H1 (cell line): ENCODE results near the gene CLP1. TPM values are rescaled to one million over a fixed set of nuclear protein-coding genes. Genes with fewer than 3 reads are reported as not detected.

Experiments
- CTCF ChIA-PET: fragments of 300-600 bp; sonication (Branson Sonifier 250); formaldehyde crosslinking; loops from one replicate; lab custom pipeline; 2021; ENCODE audit not compliant: partially characterized antibody; lab: Charles Lee
- POLR2A ChIA-PET: fragments of 300-600 bp; sonication (Branson Sonifier 250); formaldehyde crosslinking; loops from one replicate; lab custom pipeline; 2021; ENCODE audit warnings: inconsistent platforms; ENCODE audit not compliant: partially characterized antibody; lab: Charles Lee
- DNase-seq, 2 experiments: peaks; one replicate each; pipeline versions ENCODE4 v3.0.0 to v3.0.0-alpha.2; 2010 to 2022; ENCODE audit warnings: low spot score in 2 of 2, low read depth in 1 of 2, mixed read lengths in 1 of 2
- FAIRE-seq: peaks from 2 replicates; lab custom pipeline; 2011; peaks lifted over from hg19 to GRCh38; lab: Jason Lieb, UNC
- H2AFZ ChIP-seq: 2 replicates; pipeline ENCODE4 v1.8.1; 2012; ENCODE audit warnings: low read length, inconsistent platforms
- H2AK5ac ChIP-seq: 2 replicates; pipeline ENCODE4 v1.6.1; 2013; ENCODE audit warnings: low read depth, low read length
- H2BK120ac ChIP-seq: replicated peaks from 2 replicates; pipeline ENCODE3; 2013; ENCODE audit warnings: low read depth, low read length, inconsistent platforms
- H2BK12ac ChIP-seq: 2 replicates; pipeline ENCODE4 v1.6.1; 2013; ENCODE audit warnings: low read depth, low read length
- H2BK15ac ChIP-seq: 2 replicates; pipeline ENCODE4 v1.6.1; 2013; ENCODE audit warnings: low read length
- H2BK20ac ChIP-seq: 2 replicates; pipeline ENCODE4 v1.6.1; 2013; ENCODE audit warnings: low read length
- H2BK5ac ChIP-seq: 2 replicates; pipeline ENCODE4 v1.6.1; 2013; ENCODE audit warnings: low read depth, low read length
- H3K14ac ChIP-seq: 2 replicates; pipeline ENCODE4 v1.6.1; 2013; ENCODE audit warnings: inconsistent platforms; ENCODE audit not compliant: insufficient read length
- H3K18ac ChIP-seq: 2 replicates; pipeline ENCODE4 v1.6.1; 2013; ENCODE audit warnings: low read length; ENCODE audit errors: extremely low read depth
- H3K23ac ChIP-seq: 2 replicates; pipeline ENCODE4 v1.6.1; 2013; ENCODE audit warnings: inconsistent platforms; ENCODE audit not compliant: insufficient read length
- H3K23me2 ChIP-seq: 2 replicates; pipeline ENCODE4 v1.6.1; 2013; ENCODE audit warnings: low read depth, low read length
- H3K27ac ChIP-seq: 2 replicates; pipeline ENCODE4 v1.6.1; 2011; ENCODE audit warnings: low read depth, low read length, inconsistent platforms
- H3K27me3 ChIP-seq, 4 experiments: replicated peaks in 1 of 4; 1 replicate in 1 of 4; 2 replicates in 3 of 4; pipeline versions ENCODE4 v1.6.1 to v1.8.1; 2011 to 2013; ENCODE audit warnings: low read length in 3 of 4, mild to moderate bottlenecking in 3 of 4, inconsistent platforms in 2 of 4, mixed read lengths in 2 of 4, moderate library complexity in 1 of 4; ENCODE audit not compliant: control insufficient read depth in 3 of 4, insufficient read depth in 3 of 4; ENCODE audit errors: extremely low read depth in 1 of 4
- H3K36me3 ChIP-seq, 4 experiments: 2 replicates each; pipeline versions ENCODE4 v1.6.1 to v1.8.1; 2011 to 2013; ENCODE audit warnings: mild to moderate bottlenecking in 4 of 4, low read length in 3 of 4, moderate library complexity in 2 of 4, control low read depth in 1 of 4, inconsistent platforms in 1 of 4; ENCODE audit not compliant: insufficient read depth in 4 of 4, control insufficient read depth in 2 of 4
- H3K4ac ChIP-seq: replicated peaks from 2 replicates; pipeline ENCODE3; 2013; ENCODE audit warnings: low read length, low read depth, mixed read lengths, inconsistent platforms; ENCODE audit not compliant: insufficient read length
- H3K4me1 ChIP-seq, 4 experiments: replicated peaks in 1 of 4; 1 replicate in 1 of 4; 2 replicates in 3 of 4; pipeline versions ENCODE4 v1.6.1 to v1.8.1; 2011 to 2013; ENCODE audit warnings: low read length in 3 of 4, inconsistent platforms in 2 of 4, mixed read lengths in 1 of 4; ENCODE audit not compliant: insufficient read depth in 4 of 4, control insufficient read depth in 3 of 4
- H3K4me2 ChIP-seq, 2 experiments: 2 replicates each; pipeline versions ENCODE4 v1.6.1 to v1.8.1; 2011 to 2013; ENCODE audit warnings: low read depth in 2 of 2, low read length in 2 of 2, control low read depth in 1 of 2, inconsistent platforms in 1 of 2, mild to moderate bottlenecking in 1 of 2; ENCODE audit not compliant: insufficient read depth in 1 of 2
- H3K4me3 ChIP-seq, 4 experiments: fragments of 200-600, 300-600 bp in 1 of 4; sonication (generic), shearing (Covaris generic), sonication (Bioruptor Twin) in 1 of 4; 2 replicates each; pipeline versions ENCODE4 v1.5.1 to v1.8.1; 2011 to 2016; ENCODE audit warnings: low read length in 4 of 4, low read depth in 3 of 4, control low read depth in 2 of 4, inconsistent platforms in 2 of 4, mild to moderate bottlenecking in 2 of 4, mixed read lengths in 1 of 4, moderate library complexity in 1 of 4; ENCODE audit not compliant: insufficient read depth in 2 of 4; ENCODE audit errors: extremely low read depth in 1 of 4
- H3K56ac ChIP-seq: replicated peaks from 2 replicates; pipeline ENCODE3; 2013; ENCODE audit warnings: low read depth, mild to moderate bottlenecking, mixed read lengths, low read length, inconsistent platforms; ENCODE audit not compliant: insufficient read length
- H3K79me1 ChIP-seq: 2 replicates; pipeline ENCODE4 v1.6.1; 2013; ENCODE audit warnings: low read depth, low read length, control low read depth
- H3K79me2 ChIP-seq, 2 experiments: 2 replicates each; pipeline versions ENCODE4 v1.6.1 to v1.8.1; 2012 to 2013; ENCODE audit warnings: low read length in 2 of 2, mild to moderate bottlenecking in 2 of 2, inconsistent platforms in 1 of 2; ENCODE audit not compliant: insufficient read depth in 2 of 2, control insufficient read depth in 1 of 2
- H3K9ac ChIP-seq, 4 experiments: replicated peaks in 1 of 4; 1 replicate in 1 of 4; 2 replicates in 3 of 4; pipeline versions ENCODE4 v1.6.1 to v1.8.1; 2011 to 2013; ENCODE audit warnings: low read depth in 3 of 4, low read length in 3 of 4, control low read depth in 2 of 4, mild to moderate bottlenecking in 2 of 4, moderate library complexity in 2 of 4, inconsistent platforms in 1 of 4; ENCODE audit errors: extremely low read depth in 1 of 4
- H3K9me3 ChIP-seq, 2 experiments: 2 replicates each; pipeline versions ENCODE4 v1.6.1 to v1.8.1; 2012 to 2013; ENCODE audit warnings: mild to moderate bottlenecking in 2 of 2, moderate library complexity in 2 of 2, control low read depth in 1 of 2, inconsistent platforms in 1 of 2, low read depth in 1 of 2, low read length in 1 of 2, mixed read lengths in 1 of 2; ENCODE audit not compliant: insufficient read depth in 2 of 2
- H4K20me1 ChIP-seq, 2 experiments: replicated peaks in 1 of 2; 2 replicates each; pipeline versions ENCODE3 to v1.8.1; 2011 to 2013; ENCODE audit warnings: inconsistent platforms in 2 of 2, low read length in 2 of 2, mild to moderate bottlenecking in 1 of 2; ENCODE audit not compliant: insufficient read depth in 2 of 2, control insufficient read depth in 1 of 2
- H4K5ac ChIP-seq: 2 replicates; pipeline ENCODE4 v1.6.1; 2013; ENCODE audit warnings: low read length, low read depth, mixed read lengths, inconsistent platforms; ENCODE audit not compliant: insufficient read length
- H4K8ac ChIP-seq: 2 replicates; pipeline ENCODE4 v1.8.0; 2013; ENCODE audit warnings: mild to moderate bottlenecking, moderate library complexity, low read length, inconsistent platforms; ENCODE audit not compliant: insufficient read depth; ENCODE audit errors: extremely low read depth
- H4K91ac ChIP-seq: replicated peaks from 2 replicates; pipeline ENCODE3; 2013; ENCODE audit warnings: low read length, mixed read lengths, inconsistent platforms; ENCODE audit not compliant: insufficient read length
- CHD2 ChIP-seq: IDR thresholded peaks from 2 replicates; pipeline ENCODE4 v1.6.1; 2012; ENCODE audit warnings: low read length, improper control_type of control experiment
- CTBP2 ChIP-seq: IDR thresholded peaks from 2 replicates; pipeline ENCODE4 v1.7.0; 2011; ENCODE audit warnings: borderline replicate concordance, mild to moderate bottlenecking, moderate library complexity, mixed read lengths, low read length; ENCODE audit not compliant: insufficient read depth, insufficient read length
- EP300 ChIP-seq, 2 experiments: IDR thresholded peaks; 1 replicate in 1 of 2; 2 replicates in 1 of 2; pipeline ENCODE4 v1.6.1; 2011 to 2012; ENCODE audit warnings: low read depth in 2 of 2, low read length in 2 of 2, mild to moderate bottlenecking in 2 of 2, borderline replicate concordance in 1 of 2, inconsistent platforms in 1 of 2, moderate library complexity in 1 of 2
- JUND ChIP-seq: IDR thresholded peaks from 2 replicates; pipeline ENCODE4 v1.6.1; 2011; ENCODE audit warnings: mild to moderate bottlenecking, improper control_type of control experiment, low read length
- WGBS, 2 experiments: shearing (Covaris generic) in 1 of 2; methylation state at CpG; one replicate each; pipeline versions ENCODE4 v1.1.6 to v1.1.7; 2013 to 2015; ENCODE audit warnings: low lambda C conversion rate in 2 of 2, mixed read lengths in 2 of 2, inconsistent platforms in 1 of 2, low coverage in 1 of 2, missing lambda C conversion rate in 1 of 2; ENCODE audit not compliant: insufficient replicate concordance in 2 of 2, insufficient coverage in 1 of 2, insufficient read length in 1 of 2; ENCODE audit errors: extremely low coverage in 1 of 2, missing lambda C conversion rate in 1 of 2; 5-methylcytosine and 5-hydroxymethylcytosine counted together
- polyA plus RNA-seq, 7 experiments: library from polyadenylated mRNA; depleted of rRNA in 3 of 7; stranded (reverse) in 5 of 7; unstranded in 2 of 7; fragments of >200 nt in 5 of 7; fragments of 200-250 nt in 2 of 7; gene quantifications; 1 replicate in 5 of 7; 2 replicates in 1 of 7; 4 replicates in 1 of 7; pipeline versions ENCODE4 v1.2.1 to v1.2.3, GENCODE V29; 2011 to 2013; ENCODE audit warnings: missing spikeins in 2 of 7, mixed read lengths in 2 of 7
- total RNA-seq: library from RNA; stranded (reverse); fragmentation: NEBNext Ultra II Directional; extraction: Animal tissue kit (Norgen Biotek cat#: 25700); gene quantifications from 2 replicates; pipeline ENCODE4 v1.2.1, GENCODE V29; 2021

CLP1 gene
- total and polyA plus RNA-seq, 2 of the 8 experiments (the other 6 are each of a cell fraction or from before 2014, with no cell fraction given) = 29.4 to 29.9 TPM

DNA sequence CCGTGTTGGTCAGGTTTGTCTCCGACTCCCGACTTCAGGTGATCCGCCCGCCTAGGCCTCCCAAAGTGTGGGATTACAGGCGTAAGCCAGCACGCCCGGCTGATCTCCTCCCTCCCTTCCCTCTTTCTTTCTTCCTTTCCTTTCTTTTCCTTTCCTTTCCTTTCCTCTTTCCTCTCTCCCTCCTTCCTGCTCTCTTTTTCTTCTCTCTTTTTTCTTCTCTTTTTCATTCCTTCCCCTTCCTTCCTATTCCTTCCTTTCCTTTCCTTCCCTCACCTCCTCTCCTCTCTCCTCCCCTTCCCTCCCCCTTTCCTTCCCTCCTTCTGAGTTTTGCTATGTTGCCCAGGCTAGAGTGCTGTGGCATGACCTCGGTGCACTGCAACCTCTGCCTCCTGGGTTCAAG is 6.4 kb downstream of the CLP1 start:
- Histone ChIP-seq H3K4me1 (peaks cover 0 to 2% (median 0%) of the 10 kb centered on the region in 4 experiments; a peak in 2 of 7 replicates), H3K4me2 (no peak overlapping the region), H2AFZ (no peak overlapping the region), H2AK5ac (no peak overlapping the region), H2BK15ac (no peak overlapping the region), H3K4ac (no peak overlapping the region), H3K56ac (no peak overlapping the region), H3K27ac (no peak overlapping the region), H4K91ac (no peak overlapping the region), H4K8ac (no peak overlapping the region), H3K9ac (no peak overlapping the region), H3K23me2 (peaks cover 4% of the 10 kb centered on the region), H2BK12ac (no peak overlapping the region), H4K5ac (no peak overlapping the region), H3K79me2 (peaks cover 0 to 12% of the 10 kb centered on the region in 2 experiments), H4K20me1 (peaks cover 2 to 3% of the 10 kb centered on the region in 2 experiments), H3K4me3 (no peak overlapping the region), H3K23ac (no peak overlapping the region), H2BK20ac (no peak overlapping the region), H3K79me1 (peaks cover 4% of the 10 kb centered on the region; the same call in 1 of the 2 replicates), H3K36me3 (peaks cover 3 to 25% (median 19%) of the 10 kb centered on the region in 4 experiments; a peak in 6 of 8 replicates), H3K9me3 (no peaks in the 10 kb centered on the region), H2BK5ac (no peak overlapping the region), H3K18ac (no peak overlapping the region), H3K14ac (no peak overlapping the region), H3K27me3 (no peaks in the 10 kb centered on the region), H2BK120ac (no peak overlapping the region)
- FAIRE-seq (no peak), DNase-seq (no peak)
- ChIA-PET CTCF (interaction anchor here (0.8 to 3.2 kb wide), 4 partner anchors 19 to 471 kb away, joined by 3 to 8 read pairs (median 4); no protein-coding TSS in a partner anchor), POLR2A (interaction anchor here (0.8 to 5.4 kb wide), 5 partner anchors 11 to 31 kb away, joined by 3 to 79 read pairs (median 10); partner anchors contain the start of gene YPEL4)
- WGBS, 2 experiments = 92% methylated on average over 9 of the region's 9 CpGs; no CpG with 5 or more reads in 1 of the 2 experiments
- TF ChIP-seq CTBP2 = no peak
- TF ChIP-seq EP300 (IDR thresholded peaks at IDR 0.05; ENCODE audit: borderline replicate concordance in 1 of 2, low read depth in 2 of 2, low read length in 2 of 2) = no peak
- no peak for TF ChIP-seq CHD2
- TF ChIP-seq JUND = no peak
